HG03066 (cell line): Measurements from ENCODE around the gene FANK1.

Experiments used
- ATAC-seq: cut with Tn5 transposase; IDR thresholded peaks from one replicate; pipeline ENCODE4 v1.9.1; 2021; ENCODE audit warnings: low read depth; ENCODE audit not compliant: unreplicated experiment

The FANK1 gene, protein sequence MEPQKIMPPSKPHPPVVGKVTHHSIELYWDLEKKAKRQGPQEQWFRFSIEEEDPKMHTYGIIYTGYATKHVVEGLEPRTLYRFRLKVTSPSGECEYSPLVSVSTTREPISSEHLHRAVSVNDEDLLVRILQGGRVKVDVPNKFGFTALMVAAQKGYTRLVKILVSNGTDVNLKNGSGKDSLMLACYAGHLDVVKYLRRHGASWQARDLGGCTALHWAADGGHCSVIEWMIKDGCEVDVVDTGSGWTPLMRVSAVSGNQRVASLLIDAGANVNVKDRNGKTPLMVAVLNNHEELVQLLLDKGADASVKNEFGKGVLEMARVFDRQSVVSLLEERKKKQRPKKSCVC

DNA sequence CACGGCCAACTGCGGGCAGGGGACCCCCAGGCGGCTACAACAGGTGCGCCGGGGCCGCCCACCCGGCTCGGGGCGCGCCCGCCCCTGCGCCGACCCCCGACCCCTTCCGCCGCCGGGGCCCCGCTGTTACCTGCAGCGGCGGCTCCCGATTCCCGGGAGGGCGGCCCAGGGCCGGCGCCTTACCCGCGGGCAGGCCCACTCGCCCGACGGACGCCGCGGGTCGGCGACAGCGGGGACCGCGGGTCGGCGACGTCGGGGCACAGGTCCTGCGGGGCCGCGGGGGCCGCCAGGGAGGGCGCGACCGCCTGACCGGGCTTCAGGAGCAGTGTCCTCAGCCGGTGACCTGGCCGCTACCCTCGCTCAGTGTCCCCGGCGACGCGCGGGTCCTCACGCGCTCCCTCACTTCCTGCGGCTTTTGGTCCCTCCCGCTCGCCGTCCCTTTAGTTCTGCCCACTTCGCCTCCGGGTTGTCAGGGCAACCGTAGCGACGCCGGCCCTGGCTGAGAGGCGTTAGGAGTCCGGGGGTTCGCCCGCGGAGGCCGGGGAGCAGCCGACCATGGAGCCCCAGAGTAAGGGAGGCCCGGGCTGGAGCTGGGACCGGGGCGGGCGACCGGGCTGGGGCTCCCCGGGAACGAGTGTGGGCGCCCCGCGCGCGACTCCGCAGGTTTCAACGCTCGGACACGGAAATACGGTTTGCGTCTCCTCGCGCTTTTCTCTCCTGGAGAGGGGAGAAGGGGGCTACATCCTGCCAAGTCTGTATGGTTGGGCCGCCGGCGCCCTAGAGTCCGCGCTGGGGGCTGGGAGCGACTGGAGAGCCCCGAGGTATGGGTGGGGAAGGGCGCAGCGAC lies at the start of gene FANK1:
TSS of gene FANK1 (plus strand) at position 477 of the 847 bp plus-strand sequence. CDS start at position 556, 79 bp downstream.
- ATAC-seq: peak; percentile 87

DNA sequence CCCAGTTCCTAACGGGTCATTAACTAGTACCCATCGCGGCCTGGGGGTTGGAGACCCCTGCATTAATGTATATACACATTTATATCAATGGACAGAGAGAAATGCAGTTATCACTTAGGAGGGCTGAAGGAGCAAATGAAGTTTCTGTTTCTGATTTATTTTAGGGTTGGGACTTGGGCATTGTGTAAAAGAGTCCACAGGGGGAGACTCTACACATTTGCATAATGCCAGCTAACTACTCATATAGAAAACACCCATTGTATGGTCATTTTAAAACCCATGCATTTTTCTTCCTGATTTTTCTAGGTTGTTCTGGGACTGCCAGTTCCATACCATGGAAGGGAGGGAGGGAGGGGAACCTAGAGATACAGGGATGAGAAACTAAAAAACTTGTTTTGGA lies 49.5 kb upstream of the FANK1 start:
- no peak for ATAC-seq

DNA sequence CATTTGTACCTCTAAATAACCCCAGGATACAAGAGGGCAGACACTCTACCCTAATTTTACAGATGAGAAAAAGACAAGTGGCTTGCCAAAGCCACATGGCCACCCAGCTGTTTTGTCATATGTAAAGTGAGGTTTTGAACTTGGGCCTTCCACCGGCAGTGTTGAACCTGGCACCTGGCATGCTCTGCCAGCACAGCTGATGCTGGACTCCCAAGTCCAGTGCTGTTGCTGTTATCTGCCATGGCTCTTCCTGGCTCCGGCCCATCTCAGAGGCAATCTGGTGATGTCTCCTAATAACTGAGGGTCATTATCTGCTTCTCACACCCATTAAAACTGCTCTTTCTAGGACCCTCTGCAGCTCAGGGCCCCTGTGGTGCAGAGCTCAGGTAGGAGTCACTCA lies 48.0 kb upstream of the FANK1 start:
- ATAC-seq: no peak

DNA sequence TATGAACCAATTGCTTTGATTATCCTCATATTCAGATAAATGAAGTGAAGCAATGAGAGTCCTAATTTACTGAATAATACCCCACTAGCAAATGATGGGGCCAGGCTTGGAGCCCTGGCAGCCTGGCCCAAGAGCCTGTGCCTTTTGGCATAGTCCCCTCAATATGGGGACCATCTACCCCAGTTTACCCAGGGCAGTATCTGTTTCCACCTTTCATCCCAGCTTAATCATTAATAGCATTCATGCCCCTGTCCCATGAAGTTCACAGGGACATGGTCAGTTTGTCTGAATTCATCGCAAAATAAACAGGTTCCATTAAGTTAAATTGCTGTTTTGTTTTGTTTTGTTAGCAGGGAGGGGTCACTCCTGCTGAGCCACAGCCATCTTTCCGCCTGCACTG lies 47.5 kb upstream of the FANK1 start:
- ATAC-seq: no peak

DNA sequence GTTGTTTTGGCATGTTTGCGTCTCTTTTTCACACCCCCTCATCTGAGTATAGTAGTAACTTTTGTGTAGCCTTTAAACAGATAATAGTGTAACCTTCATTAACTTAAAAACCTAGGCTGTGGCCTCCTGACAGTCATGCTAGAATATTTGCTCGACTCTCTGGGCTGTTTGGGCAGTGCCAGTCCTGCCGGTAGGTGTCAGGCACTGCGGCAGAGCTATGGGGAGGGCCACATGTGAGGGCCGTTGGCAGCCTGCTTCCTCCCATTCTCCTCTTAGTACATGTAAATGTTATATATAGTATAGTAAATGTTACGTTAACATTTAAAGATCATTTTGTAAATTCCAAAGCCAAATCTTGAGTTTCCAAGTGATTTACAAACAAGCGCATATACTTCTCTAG lies 46.9 kb upstream of the FANK1 start:
- ATAC-seq: no peak

DNA sequence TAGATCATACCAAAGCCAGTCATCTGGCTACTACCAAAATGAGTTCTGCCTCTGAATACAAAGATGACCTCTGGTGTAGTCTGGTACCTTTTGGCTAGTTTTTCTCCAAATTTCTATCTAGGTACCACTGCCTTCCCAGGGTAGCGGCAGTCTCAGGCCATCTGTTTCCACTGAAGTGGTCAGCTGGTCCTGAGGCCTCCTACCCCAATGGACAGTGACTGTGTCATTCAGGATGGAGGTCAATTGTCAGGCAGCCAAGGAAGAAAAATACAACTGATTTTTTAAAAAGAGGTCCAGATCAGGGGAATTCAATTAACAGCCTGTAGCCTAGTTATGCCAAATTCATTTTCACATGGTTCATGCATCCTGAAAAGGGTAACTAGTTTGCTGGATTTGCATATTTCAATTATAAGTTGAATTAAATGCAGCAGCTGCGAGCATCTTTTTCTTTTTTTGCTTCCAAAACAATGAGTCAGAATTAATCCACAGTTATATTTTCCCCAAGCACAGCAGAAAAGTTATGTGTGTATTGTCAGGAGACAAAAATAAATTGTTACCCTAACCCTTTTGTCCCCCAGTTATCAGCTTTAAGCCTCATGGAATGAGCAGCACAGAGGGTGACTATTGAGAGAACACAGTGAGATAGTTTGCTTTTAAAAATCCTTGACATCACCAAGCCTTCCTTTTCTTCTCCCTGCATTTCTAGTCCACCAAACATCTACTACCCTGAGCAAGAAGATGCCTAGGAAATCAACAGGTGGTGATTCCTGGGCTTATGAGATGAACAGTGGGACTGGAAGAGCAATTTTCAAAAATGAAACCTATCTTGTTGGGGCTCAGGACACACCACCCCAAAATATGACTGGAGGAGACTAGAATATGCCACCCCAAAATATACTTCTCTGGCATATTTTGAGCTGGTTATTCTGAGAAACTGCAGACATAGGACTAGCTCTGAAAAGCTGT lies 45.3 kb upstream of the FANK1 start:
- no peak for ATAC-seq

DNA sequence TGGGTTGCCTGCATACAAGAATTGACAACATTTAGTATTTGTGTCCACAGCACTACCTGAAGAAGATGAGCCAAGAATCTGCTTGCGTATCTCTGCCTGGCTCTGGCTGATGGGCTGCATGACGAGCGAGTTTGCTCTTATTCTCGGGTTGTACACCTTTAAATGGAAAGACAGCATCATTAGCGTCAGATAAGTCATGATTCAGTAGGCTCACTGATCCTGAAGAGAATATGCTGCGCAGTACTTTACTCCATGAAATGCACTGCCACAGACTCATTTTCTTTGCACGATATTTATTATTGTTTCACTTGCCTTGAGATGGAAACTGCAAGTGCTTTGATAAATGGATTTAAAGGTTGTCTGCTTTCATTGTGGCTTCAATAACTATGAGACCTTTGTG lies 43.9 kb upstream of the FANK1 start:
- ATAC-seq: no peak

DNA sequence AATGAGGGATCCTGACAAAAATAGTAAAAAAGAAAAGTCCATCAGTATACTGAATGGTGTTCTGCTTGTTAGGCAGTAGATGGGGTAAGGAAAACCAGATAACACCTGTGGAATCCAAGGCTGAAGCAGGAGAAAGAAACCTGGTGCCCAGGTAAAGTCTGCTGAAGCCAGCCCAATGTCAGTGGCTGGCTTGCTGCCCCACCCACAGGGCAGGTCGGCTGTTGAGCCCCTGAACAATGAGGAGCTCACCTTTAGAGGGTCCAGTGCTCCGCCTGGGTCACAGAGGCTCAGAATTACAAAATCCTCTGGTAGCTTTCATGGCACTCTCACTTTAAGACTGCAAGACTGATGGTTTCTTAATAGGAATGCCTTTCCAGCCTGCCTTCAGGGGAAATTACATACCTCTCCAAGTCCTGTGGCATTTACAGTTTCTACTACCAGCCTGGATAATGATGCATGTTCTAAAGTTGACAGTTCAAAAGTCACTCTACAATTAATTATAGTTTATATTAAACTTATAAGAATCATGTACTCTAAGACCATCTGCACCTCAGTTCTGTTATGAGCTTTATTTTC lies 39.1 kb upstream of the FANK1 start:
- no peak for ATAC-seq

DNA sequence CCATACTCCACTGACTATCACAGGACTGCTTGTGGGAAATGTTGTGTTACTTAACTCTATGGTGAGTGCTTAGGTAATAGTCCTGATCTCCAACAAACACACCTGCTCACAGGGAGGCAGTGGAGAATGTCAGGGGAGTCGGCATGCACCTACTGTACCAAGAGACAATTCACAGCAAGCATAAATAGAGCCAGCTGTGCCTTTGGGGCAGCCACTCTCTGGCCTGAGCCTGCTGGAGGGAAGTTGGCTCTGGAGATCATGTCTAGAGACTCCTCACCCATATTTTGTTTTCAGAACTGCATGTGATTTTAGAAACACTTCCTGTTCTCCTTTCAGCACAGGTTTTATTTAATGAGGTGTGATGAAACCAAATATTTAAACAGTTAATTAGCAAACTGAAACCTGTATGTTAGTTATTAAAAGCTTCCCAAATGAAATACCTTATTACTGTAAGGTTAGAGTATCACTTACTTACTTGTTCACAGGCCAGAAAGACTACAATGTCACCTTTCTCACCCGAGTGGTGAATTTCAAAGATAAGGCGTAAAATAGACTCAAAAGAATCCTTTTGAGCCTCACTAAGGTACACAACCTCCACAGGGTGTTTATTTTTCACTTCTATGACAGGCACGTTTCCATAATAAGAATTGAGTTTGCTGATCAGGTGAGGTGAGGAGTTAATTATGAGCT lies 37.1 kb upstream of the FANK1 start:
- ATAC-seq: no peak

DNA sequence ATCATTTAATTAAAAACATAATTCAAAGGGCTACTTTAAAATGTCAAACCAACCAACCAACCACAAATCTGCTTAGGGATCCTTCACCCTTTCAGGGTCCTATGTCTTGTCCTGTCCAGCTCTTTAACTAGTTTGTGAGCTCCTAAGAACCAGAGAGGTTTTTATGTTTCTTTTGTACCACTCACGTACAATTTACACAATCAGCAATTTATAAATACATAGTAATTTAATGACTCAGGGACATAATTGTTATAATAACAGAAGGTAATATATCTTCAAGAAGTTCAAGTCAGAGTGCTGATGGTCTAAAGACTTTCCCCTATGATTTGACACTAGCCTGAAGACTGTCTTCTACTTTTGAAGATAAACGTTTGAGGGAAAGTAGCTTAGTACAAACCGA lies 31.2 kb upstream of the FANK1 start:
- ATAC-seq: no peak

DNA sequence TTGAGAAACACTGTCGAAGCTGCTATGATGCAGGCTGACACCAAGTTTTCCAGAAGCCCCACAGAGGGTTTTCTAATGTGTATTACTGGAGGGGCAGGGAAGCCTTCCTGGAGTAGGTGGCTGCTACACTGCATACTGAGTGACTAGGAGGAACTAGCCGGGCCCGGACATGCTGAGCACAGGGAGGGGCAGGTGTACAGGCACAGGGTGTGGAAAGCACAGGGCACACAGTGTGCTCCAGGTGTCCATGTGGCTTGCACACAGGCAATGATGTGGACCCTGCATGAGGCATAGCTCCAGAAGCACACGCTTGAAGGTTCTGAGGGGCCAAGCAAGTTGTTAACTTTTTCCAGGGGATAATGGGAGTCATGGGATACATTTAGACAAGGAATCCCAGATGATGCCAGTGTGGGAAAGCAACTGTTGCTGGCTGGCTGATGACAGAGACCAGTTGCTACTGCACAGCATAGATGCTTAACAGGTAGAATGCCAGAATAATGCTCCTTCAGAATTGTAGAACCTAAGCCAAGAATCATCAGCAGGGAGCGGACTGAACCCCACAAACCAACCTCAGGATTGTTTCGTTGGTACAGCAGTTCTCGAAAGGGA lies 29.8 kb upstream of the FANK1 start:
- ATAC-seq: no peak

DNA sequence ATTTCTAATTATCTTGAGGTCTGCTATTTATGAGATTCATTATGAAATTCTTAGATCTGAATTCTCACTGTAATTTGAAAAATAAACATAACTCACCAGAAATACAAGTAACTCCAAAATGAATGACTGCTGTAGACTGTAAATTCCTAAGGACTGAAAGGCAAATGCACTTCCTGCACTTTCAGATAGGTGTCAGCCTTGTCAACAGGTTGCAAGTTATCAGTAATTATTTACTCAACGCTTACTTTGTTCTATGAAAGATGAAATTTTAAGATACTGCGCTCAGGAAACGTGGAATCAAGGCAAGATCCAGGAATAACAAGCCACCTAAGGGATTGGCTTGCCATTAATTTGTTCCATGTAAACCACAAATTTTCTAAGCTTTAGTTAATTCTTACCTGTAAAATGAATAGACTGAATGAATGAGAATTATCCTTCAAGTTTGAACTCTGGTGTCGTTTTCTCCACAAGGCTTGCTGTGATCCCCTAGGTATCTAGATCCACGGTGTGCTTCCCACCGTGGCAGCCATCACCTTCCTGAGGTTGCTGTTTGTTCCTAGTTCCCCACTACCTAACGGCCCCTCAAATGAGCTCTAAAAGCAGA lies 27.9 kb upstream of the FANK1 start:
- ATAC-seq: no peak

DNA sequence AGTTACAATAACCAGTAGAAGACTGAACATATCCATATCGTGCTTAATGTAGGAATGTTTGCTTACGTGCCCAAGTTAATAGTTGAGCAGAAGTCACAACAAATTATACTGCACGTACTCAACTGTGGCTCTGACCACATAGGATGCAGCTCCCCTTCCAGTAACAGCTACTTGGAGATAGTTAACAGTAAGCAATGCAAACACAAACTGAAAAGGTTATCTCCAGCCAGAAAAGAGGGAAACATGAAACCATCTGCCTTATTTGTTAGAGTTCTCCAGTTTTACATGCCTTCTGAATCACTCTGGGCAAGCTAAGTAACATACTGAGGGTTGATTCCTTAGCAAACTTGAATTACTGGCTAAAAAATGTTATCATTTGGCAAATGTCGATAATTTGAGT lies 25.0 kb upstream of the FANK1 start:
- no peak for ATAC-seq

DNA sequence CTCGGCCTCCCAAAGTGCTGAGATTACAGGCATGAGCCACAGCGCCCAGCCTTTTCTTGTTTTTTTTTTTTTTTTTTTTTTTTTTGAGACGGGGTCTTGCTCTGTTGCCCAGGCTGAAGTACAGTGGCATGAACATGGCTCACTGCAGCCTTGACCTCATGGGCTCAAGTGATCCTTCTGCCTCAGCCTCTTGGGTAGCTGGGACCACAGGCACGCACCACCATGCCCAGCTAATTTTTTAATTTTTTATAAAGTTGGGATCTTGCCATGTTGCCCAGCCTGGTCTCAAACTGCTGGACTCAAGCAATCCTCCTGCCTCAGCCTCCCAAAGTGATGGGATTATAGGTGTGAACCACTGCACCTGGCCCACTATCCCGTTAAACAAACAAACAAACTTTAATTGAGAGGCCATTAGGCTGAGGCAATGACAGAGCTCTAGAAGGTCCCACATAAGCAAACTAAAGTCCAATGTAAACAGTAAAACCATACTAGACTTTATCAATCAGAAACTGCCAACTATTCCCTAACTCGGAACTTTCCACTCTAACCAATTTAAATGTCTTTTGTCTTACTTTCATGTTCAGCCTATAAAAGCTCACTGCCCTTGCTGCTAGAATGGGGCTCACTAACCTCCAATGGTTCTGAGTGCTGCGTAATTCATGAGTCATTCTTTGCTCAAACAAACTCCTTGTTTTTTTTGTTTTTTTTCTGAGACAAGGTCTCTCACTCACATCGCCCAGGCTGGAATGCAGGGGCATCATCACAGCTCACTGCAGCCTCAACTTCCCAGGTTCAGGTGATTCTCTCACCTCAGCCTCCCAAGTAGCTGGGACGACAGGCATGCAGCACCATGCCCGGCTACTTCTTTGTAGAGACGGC lies 17.2 kb upstream of the FANK1 start:
- ATAC-seq: no peak

DNA sequence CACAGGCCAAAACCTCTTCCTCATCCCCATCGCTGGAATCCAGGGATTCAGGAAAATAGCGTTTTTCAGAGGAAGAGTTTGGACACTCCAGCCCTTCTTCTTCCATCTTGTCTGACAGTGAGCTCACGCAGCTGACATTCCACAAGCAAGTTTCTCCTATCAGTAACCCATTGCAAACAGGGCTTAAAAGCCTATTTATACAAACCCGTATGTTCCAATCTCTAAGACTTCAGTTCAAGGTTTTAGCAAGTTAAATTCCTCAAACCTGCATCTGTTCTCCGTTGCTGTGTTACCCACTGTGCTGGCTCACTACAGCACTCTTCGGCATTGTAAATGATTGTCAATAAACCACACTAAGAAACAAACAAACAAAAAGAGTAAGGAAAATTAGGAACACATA lies 15.6 kb upstream of the FANK1 start:
- ATAC-seq: no peak

DNA sequence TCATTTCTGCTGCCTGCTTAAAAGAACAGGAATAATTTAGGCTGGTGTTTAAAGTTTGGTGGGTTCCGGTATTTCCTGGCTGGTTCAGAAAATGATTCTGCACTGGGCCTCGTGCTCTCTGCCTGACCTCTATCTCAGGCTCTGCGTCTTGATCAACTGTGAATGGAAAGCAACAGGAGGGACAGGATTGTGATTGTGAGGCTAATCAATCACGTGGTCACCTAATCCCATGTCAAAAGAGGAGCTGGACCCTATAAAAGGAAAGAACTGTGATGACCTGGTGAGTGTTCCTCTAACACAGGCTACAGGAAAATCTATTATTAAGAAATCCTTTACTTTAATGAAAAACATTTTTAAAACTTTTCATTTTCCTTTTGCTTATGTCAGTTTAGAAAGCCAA lies 15.2 kb upstream of the FANK1 start, which contains the start of gene DHX32:
TSS of gene DHX32 (minus strand) at position 101 of the 400 bp plus-strand sequence. CDS start 468 bp downstream, outside the sequence.
- no peak for ATAC-seq

DNA sequence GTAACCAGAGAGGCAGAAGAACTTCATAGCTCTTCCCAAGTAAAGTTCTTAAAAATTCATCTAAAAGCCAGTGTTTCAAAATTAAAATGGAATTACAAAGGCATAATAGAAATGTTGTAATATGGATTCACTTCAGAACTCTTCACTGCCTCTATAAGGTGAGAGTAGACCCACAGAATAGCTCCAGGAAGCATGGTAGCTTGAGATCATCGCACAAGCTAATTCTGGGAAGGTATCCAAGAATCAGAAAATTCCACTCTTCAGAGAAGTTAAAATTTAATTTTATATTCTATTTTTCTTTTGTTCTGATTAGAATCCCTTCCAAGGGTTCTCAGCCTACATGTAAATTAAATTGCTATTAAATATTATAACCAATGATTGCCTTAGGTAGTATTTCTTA lies 13.8 kb upstream of the FANK1 start:
- no peak for ATAC-seq

DNA sequence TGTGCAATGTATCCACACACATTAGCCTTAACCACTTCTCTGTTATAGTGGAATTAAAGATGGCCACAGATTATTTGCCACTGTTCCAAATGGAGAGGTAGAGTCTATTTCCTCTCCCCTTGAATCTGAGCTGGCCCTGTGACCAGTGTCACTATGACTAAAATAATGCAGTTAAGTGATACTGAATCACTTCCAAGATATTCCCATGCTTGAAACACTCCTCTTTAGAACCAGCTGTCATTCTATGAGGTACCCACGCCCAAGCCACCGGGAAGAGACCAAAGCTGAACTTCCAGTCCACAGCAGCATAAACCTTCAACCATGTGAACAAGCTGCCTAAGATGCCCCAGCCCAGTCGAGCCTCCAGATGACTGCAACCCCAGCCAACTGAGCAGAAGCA lies 13.2 kb upstream of the FANK1 start:
- ATAC-seq: no peak
